GM19397 (cell line): ENCODE measurements around the gene GSTK1.
"Not testable (repeated sequence)": the region's sequence is repeated elsewhere in the genome, so short reads cannot be mapped to it uniquely, and the experiment has no call there.

Experiments used
- ATAC-seq: cut with Tn5 transposase; IDR thresholded peaks from one replicate; pipeline ENCODE4 v1.9.1; 2021; ENCODE audit warnings: mild to moderate bottlenecking, moderate library complexity; ENCODE audit not compliant: unreplicated experiment

GSTK1 gene

DNA sequence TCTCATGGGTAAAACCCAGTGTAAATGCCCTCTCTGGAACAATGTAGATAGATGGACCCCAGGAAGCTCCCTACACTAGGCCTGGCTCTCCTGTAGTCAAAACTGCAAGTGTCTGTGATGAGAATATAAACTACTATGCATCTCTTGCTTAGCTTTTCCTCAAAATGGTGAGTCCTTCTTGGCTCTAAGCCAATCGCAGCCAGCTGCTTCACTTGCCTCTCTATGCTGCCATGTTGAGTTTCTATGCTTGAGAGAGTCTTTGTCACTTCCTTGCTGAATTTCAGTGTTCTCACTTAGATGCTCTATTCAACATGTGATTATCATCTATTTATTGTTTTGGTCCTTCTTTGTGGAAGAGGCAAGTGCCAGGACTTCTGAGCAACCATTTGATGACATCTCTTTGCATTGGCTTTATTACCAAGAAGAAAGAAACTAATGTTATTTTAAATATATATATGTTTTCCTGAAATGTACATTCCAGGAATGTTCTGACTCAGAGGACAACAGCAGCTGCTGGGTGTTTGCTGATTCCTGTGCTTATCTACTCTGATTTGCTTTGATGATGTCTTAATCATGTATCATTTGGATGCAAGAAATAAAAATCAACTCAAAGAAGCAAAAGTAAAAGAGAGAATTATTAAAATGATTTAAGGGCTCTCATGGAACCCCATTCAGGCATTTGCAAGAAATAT is 24.8 kb upstream of the GSTK1 start:
- ATAC-seq: no peak

DNA sequence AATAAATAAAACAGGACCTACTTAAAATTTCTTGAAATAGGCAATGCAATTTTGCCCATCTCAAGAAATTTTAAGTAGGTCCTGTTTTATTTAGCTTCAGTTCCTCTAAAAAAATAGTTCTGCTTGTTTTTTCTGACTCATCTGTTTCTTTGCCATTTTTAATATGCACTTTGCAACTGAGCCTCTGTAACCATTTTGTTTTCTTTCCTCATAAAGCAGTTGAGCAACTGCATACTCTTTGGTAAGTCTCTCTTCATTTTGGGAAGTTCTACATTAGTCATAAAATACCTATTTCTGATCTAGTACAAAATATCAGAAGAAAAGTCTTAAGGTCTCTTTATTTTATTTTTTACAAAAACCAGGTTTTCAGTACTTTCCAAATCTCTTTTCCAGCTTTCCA is 23.4 kb upstream of the GSTK1 start:
- no peak for ATAC-seq

DNA sequence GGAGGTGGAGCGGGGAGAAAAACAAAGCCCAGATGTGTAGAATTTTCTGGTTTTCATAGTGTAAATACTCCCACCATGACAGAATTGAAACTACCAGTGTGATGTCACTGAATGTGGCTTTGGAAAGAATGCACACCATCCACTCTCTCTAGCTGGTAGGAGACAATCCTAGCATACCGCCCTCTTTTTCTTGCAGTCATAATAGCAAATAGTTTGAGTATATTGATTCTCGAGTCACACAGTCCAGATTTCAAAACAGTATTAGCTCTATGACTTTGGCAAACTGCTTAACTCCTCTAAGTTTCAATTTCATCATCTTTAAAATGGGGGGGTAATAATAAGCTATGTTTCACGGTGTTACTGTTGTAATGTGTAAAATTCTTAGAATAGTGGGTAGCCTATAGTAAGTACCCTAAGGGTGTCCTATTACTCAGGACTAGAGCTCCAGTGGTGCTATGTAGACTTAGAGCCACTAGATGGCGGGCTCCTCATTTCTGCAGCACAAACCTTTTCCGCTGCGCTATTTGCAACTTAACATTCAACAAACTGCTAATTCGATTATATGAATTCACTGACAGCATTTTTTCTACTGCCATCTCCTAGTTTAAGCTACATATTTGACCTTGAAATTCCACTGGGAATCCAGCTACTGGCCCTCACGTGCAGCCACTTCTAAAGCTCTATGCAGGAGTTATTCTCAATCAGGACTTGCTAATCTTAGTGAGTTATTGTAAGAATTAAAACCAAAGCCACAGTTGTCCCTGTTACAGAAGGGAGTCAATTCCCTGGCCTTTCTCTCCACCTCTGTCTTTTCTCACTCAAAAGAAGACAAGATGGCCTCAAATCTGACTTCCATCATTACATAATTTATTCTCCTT is 22.7 kb upstream of the GSTK1 start:
- peak; percentile 96 for ATAC-seq

DNA sequence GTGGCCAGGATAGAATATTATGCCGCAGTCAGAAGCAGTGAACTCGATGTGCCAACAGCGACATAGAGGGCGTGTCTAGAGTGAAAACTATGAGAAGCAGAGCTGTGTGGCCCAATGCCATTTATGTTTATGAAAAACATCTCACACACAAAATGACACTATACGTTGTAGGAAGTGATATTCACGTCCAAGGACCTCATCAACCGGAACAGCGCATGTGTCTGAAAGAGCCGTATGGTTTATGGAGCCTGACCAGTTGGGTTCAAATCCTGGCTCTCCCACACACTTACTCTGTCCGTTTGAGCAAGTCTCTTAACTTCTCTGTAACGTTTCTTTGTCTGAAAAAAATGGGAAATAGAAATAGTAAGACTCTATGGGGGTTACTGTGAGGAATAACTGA is 20.9 kb upstream of the GSTK1 start:
- ATAC-seq: no peak

DNA sequence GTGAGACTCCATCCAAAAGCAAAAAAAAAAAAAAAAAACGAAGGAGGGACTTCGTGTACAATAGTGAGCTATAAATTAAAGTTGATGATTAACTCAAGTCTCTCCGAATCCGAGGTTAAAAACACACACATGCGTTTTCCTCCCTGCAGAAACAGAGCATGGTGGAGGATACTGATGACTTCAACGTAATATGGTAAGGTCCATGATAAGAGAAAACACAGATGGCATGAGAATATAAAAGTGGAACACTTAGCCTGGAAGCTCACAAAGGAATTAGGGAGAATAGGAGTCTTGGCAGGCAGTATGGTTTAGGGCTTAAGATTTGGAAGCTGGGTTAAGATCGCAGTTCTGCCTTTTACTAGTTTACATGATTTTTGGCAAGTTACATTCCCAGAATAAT is 20.1 kb upstream of the GSTK1 start:
- no peak for ATAC-seq

DNA sequence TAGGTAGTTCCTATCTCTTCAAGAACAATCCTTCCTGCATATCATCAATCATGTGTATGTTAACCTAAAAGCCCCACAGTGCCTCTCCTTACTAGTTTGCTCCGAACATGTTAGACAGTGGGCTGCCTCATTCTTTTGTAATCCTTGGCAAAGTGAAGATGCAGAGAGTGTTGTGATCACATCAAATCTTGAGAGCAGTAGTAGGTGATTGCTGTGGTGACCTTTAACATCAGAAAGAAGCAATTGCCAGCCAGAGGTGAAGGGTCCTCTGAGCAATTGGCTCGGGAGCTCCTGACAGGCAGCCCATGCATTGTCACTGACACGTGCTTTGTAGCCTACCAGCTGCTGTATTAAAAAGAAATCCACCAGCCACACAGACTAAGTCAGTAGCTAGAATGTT is 19.6 kb upstream of the GSTK1 start:
- ATAC-seq: no peak

DNA sequence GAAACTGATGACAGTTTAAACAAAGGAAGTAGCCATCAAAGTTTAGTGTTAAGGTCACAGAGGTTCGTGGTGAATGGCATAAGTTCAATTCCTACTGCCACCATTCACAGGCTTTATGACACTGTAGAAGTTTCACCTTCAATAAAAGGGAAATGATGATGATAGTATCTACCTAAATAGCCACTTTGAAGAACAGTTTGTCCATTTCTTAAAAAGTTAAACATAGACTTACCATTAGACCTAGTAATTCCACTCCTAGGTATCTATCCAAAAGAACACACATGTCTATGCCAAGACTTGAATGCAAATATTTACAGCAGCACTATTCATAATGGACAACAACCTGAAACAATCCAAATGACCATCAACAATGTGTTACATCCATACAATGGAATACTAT is 18.9 kb upstream of the GSTK1 start:
- ATAC-seq: no peak

DNA sequence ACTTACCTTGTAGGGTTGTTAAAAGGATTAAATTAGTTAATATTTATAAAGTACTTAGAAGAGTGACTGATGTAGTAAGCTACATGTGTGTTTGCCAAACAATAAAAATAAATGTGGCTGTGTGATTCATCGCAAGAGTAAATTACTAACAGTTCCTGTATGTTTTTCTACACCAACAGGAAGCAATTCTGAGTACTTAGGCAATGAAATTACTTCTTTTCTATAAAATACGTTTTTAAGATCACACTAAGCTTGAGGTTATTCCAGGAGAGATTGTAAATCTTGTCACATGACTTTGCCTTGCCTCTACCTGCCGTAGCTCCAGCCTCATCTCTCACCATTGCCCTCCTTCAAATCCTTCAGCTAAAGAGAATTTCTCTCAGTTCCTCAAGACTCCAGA is 18.1 kb upstream of the GSTK1 start:
- no peak for ATAC-seq

DNA sequence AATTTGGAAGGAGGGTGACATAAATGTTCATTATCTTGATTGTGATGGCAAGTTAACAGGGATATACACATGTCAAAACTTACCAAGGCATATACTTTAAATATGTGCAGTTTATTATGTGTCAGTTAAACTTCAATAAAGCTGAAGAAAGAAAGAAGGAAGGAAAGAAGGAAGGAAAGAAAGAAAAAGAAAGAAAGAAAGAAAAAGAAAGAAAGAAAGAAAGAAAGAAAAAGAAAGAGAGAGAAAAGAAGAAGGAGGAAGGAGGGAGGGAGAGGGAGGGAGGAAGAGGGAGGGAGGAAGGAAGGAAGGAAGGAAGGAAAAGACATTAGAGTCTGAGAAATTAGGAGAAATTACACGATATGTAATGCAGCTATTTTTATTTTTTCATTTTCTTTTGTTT is 15.9 kb upstream of the GSTK1 start:
- ATAC-seq: no peak

DNA sequence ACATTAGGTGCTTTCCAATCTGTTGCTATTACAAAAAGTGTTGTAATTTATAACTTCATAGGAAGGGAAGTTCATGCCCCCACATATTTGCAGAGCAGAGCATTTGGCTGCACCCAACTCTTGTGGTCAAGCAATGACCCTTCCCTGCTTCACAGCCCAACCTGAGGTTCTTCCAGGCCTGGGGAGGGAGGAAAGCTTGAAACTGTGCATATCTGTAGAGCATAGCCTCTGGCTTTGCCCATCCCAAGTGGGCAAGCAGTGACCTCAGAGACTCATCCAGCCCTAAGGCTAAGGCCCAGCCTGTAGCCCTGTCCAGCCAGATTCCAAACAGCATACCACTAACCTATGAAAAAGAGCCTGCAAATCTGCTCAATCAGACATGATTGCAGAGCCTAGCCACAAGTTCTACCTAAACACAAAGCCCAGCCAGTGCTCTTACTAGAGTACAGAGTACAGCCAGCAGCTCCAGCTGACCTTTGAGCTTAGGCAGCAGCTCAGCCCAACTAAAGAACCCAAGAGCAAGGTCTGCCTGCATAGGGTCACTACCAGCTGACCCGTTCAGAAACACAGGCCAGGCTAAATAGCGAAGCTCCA is 14.4 kb upstream of the GSTK1 start:
- ATAC-seq: no peak

DNA sequence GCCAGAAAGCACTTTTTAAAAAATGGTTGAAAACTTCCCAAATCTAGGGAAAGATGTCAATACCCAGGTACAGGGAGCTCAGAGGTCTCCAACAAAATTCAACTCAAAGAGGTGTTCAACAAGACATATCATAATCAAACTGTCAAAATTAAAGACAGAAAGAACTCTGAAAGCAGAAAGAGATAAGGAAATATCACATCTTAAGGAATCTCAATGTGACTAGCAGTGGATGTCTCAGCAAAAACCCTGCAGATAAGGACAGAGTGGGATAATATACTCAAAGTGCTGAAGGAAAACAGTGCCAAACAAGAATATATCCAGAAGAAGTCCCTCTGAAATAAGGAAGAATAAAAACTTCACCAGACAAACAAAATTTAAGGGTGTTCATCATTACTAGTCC is 13.0 kb upstream of the GSTK1 start:
- no peak for ATAC-seq

DNA sequence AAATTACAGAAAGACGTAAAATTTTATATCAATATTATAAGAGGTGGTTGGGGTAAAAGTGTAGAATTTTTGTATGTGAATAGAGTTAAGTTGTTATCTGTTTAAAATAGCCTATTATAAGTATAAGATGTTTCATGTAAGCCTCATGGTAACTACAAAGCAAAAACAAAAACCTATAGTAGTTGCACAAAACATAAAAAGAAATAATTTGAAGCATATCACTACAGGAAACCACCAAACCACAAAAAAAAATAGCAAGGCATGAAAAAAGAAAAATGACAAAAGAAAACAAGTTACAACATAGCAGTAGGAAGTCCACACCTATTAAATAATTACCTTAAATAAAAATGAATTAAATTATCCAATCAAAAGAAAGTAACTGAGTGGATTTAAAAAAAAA is 12.4 kb upstream of the GSTK1 start:
- no peak for ATAC-seq

DNA sequence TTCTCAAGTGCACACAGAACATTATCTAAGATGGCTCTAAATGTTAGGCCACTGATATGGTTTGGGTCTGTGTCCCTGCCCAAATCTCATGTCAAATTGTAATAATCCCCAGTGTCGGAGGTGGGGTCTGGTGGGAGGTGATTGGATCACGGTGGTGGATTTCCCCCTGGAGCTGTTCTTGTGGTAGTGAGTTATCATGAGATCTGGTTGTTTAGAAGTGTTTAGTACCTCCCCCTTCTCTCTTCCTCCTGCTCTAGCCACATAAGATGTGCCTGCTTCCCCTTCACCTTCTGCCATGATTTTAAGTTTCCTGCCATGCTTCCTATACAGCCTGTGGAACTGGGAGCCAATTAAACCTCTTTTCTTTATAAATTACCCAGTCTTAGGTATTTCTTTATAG is 11.2 kb upstream of the GSTK1 start:
- no peak for ATAC-seq

DNA sequence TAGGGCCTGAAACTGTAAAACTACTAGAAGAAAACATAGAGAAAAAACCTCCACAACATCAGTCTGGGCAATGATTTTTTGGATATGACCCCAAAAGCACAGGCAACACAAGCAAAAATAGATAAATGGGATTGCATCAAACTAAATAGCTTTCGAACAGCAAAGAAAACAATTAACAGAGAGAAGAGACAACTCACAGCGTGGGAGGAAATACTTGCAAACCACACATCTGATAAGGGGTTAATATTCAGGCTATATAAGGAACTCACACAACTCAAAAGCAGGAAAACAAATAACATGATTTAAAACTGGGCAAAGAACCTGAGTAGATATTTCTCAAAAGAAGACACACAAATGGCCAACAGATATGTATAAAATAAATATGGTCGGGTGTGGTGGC is 7.7 kb upstream of the GSTK1 start:
- ATAC-seq: no peak

DNA sequence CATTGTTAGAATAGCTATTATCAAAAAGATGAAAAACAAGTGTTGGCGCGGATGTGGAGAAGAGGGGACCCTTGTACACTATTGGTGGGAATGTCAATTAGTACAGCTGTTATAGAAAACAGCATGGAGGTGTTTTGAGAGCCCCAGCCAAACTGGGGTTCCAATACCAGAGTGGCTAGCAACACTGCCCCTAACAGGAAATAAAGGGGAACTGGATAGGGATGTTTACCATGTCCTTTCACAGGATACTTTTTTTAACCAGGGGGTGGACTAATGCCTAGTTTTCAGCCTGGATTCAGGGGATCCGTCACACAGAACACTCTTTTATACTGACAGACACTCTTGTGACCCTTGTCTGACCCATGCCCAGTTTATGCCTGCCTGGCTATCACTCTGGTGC is 6.9 kb upstream of the GSTK1 start:
- ATAC-seq: no peak

DNA sequence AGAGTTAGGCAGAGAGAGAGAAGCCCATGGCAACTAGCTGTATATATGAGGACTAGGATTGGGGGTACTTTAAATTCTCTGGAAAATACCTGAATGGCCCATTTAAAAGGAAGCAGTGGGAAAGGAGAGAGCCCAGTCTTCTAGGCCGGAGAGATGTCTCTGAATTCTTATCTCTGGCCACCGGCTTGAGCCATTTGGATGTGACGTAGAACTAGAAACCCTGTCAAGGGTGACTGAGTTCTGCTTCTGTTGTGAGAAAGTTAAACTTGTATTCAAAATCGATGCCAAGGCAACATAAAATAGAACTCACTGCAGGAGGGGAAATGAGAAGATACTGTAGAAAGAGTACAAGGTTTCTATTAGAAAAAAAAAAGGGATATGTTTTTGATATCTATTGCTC is 6.3 kb upstream of the GSTK1 start:
- peak; percentile 59 for ATAC-seq

DNA sequence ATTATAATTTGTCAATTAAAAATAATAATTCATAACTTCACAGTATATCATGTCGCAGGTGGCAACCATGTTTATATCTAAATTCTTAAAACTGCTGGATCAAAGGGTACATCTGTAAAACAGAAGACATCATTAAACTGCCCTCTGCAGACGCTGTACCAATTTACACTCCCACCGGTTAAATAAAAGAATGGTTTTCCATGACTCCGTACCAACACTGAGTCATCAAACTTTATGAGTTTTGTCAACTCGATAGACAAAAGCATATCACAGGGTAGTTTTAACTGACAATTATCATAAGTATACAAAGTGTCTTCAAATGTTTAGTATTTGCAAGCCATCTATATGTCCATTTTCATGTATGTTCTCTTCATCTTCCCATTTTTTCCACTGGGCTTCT is 5.7 kb upstream of the GSTK1 start:
- no peak for ATAC-seq

DNA sequence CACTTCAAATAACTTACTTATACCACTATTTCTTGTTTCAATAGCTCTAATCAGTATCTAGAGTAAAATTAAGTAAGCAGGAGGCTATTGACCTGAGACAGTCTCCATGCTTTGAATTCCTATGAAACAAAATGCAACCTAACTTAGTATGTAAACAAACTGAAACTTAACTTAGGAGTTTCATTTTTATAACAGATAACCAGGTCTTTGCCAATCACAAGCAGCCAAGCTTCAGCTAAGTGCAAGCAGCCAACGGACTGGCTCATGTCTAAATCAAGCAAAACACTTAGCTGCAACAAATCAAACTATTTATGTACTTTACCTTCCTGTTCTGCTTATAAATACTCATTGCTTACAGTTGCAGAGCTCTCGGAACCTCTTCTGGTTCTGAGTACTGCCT is 4.4 kb upstream of the GSTK1 start:
- ATAC-seq: no peak

DNA sequence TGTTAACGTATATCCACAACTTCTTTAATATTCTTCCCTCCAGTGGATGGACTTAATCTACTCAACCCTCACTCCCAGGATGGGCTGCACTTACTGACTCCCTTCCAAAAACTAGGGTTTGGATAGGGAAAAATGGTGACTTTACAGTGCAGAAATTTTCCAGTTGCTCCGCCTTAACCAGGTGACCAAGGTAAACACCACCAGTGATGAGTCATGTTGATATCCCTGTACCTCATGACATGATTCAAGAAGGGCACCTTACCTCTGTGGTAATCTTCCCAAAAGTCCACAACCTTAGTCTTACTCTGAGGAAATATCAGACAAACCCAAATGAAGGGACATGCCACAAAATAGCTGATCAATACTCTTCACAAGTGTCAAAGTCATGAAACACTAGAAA is 3.5 kb upstream of the GSTK1 start:
- no peak for ATAC-seq

DNA sequence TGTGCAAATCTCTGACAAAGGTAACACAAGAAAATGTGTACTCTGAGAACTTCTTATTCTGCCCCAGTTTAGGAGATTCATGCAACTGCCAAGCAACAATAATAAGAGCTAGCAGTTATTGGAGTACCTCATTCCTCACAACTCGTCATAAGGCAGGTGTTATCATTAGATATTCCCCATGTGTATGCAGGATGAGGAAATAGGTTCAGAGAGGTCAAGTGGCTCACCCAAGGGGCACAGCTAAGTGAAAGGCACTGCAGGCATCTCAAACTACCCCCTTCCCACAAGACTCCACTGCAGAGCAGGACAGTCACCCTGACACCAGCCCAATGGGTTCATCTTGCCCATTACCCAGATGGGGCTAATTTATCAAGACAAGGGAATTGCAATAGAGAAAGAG is 1.3 kb upstream of the GSTK1 start:
- no peak for ATAC-seq

DNA sequence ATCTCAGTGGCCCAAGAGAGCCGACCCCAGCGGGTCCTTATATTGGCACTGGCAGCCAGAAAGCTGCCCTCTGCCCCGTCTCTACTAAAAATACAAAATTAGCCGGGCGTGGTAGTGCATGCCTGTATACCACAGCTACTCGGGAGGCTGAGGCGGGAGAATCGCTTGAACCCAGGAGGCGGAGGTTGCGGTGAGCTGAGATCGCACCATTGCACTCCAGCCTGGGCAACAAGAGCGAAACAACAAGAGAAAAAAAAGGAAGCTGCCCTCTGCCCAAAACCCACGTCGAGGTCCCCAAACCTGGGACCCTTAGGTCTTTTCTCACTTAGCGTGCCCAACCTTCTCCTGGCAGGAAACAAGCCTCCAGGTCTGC is 941 bp downstream of the GSTK1 start:
- ATAC-seq: not testable (repeated sequence)

DNA sequence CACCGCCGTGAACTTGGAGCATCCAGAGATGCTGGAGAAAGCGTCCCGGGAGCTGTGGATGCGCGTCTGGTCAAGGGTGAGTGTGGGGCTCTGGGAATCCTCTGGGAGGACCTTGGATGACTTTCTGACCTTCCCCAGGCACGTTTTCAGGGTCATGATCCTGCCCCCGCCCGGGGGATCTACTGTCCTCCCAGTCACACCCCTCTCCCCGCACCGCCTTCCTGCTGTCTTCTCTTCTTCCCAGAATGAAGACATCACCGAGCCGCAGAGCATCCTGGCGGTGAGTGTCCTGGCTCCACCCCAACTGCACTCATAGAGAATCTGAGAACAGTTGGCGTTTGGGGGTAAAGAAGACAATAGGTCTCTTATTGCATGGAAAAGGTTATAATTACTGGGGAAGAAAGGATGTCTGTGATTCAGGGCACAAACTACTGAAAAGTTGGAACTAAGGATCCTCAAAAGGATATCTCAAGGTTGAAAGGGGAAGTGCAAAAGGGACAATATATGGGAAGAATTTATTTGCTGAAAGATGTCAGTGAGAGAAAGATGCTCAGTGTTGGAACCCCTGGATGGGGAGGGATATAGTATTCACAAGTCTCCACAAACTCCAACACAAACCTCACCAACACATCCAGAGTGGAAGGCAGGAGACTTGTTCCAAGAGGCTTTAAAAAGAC is 1.9 kb downstream of the GSTK1 start:
- ATAC-seq: no peak
